Uterus (tissue), 4 donors: ENCODE results near the gene RAPGEF3. TPM values are rescaled to one million over a fixed set of nuclear protein-coding genes. Genes with fewer than 3 reads are reported as not detected.

Source experiments
- DNase-seq, 2 donors: peaks; one replicate each; pipeline ENCODE4 v3.0.0-alpha.2; 2019 to 2020
- H3K27ac ChIP-seq, 2 donors: fragments of 200-600 bp; sonication (generic); 1 replicate in 1 of 2; 2 replicates in 1 of 2; pipeline ENCODE4 v1.5.1; 2016 to 2018
- H3K27me3 ChIP-seq, 2 donors: fragments of 200-600 bp; sonication (generic); one replicate each; pipeline ENCODE4 v1.5.1; 2018 to 2019; ENCODE audit warnings: control low read depth in 1 of 2
- H3K36me3 ChIP-seq, 2 donors: fragments of 200-600 bp; sonication (generic); one replicate each; pipeline ENCODE4 v1.5.1; 2019; ENCODE audit warnings: control low read depth in 1 of 2
- H3K4me1 ChIP-seq, 2 donors: fragments of 200-600 bp; sonication (generic); one replicate each; pipeline ENCODE4 v1.5.1; 2018 to 2019; ENCODE audit warnings: control low read depth in 1 of 2
- H3K4me3 ChIP-seq, 2 donors: fragments of 200-600 bp; sonication (generic); 1 replicate in 1 of 2; 2 replicates in 1 of 2; pipeline ENCODE4 v1.5.1; 2018 to 2019; ENCODE audit warnings: mild to moderate bottlenecking in 1 of 2
- H3K9me3 ChIP-seq, 2 donors: fragments of 200-600 bp; sonication (generic); one replicate each; pipeline ENCODE4 v1.5.1; 2019; ENCODE audit warnings: control low read depth in 1 of 2
- CTCF ChIP-seq, 4 experiments: fragments of 200-600 bp in 2 of 4; fragments of 450-650 bp in 2 of 4; sonication (generic) in 2 of 4; IDR thresholded peaks; one replicate each; pipeline ENCODE4 v1.5.1; 2016 to 2019; ENCODE audit warnings: antibody characterized with exemption in 4 of 4, mild to moderate bottlenecking in 2 of 4, moderate library complexity in 1 of 4
- POLR2A ChIP-seq, 2 donors: fragments of 450-650 bp; IDR thresholded peaks; one replicate each; pipeline ENCODE4 v1.6.1; 2016; ENCODE audit warnings: antibody characterized with exemption in 2 of 2, mild to moderate bottlenecking in 1 of 2, moderate library complexity in 1 of 2
- intact Hi-C: fragments of 100-400 bp; cut with DNase I; formaldehyde crosslinking; loops from one replicate; pipeline ENCODE4 v1.15.1; 2023; ENCODE audit warnings: low total_unique reads
- total RNA-seq, 4 donors: library from RNA; depleted of rRNA in 3 of 4; stranded (reverse); fragments of >200 nt in 3 of 4; gene quantifications; one replicate each; pipeline versions ENCODE4 v1.1.0 to v1.2.4, GENCODE V29; 2014 to 2023
- donor health status: DM: yes; HTN: yes; CAD: no.

The RAPGEF3 gene
- total RNA-seq, 4 donors from 2014 or later = 13.5 to 105 (median 48.7) TPM

GRCh38 chr12:47763481-47764346 is 5.0 kb upstream of the RAPGEF3 start:
- DNase-seq = no peak
- TF ChIP-seq CTCF (IDR thresholded peaks at IDR 0.05) = no peak
- TF ChIP-seq POLR2A (IDR thresholded peaks at IDR 0.05) = no peak
- Histone ChIP-seq H3K27ac (no peak overlapping the region), H3K4me1 (no peaks in the 10 kb centered on the region), H3K36me3 (no peaks in the 10 kb centered on the region), H3K9me3 (no peaks in the 10 kb centered on the region), H3K27me3 (no peaks in the 10 kb centered on the region), H3K4me3 (no peak overlapping the region)
- intact Hi-C loops = no loop called here

- Histone ChIP-seq H3K9me3 (no peaks in the 10 kb centered on the region), H3K27ac (no peak overlapping the region), H3K36me3 (no peaks in the 10 kb centered on the region), H3K4me3 (no peak overlapping the region), H3K4me1 (no peaks in the 10 kb centered on the region), H3K27me3 (no peaks in the 10 kb centered on the region)
- DNase-seq = no peak
- intact Hi-C loops = no loop called here
- TF ChIP-seq CTCF (IDR thresholded peaks at IDR 0.05) (no peak), POLR2A (IDR thresholded peaks at IDR 0.05) (no peak)
Observed at GRCh38 chr12:47762850-47763465, 4.3 kb upstream of the RAPGEF3 start.

- peak overlapping the region; percentile 77 to 86 for H3K27ac ChIP-seq
- H3K36me3 ChIP-seq = no peaks in the 10 kb centered on the region
- DNase-seq = no peak
- H3K4me1 ChIP-seq = no peaks in the 10 kb centered on the region
- H3K9me3 ChIP-seq = no peaks in the 10 kb centered on the region
- TF ChIP-seq POLR2A (IDR thresholded peaks at IDR 0.05) (no peak), CTCF (IDR thresholded peaks at IDR 0.05) (no peak)
- H3K4me3 ChIP-seq = peak overlapping the region; percentile 51 to 60
- intact Hi-C loops = no loop called here
- H3K27me3 ChIP-seq = no peaks in the 10 kb centered on the region
Observed at GRCh38 chr12:47758584-47758833, 171 bp downstream of the RAPGEF3 start.

GRCh38 chr12:47757840-47758583 is 668 bp downstream of the RAPGEF3 start:
- Histone ChIP-seq H3K27me3 (no peaks in the 10 kb centered on the region), H3K9me3 (no peaks in the 10 kb centered on the region), H3K4me3 (peak overlapping the region; percentile 51 to 60), H3K27ac (peak overlapping the region; percentile 77 to 86), H3K36me3 (no peaks in the 10 kb centered on the region), H3K4me1 (peaks cover 0 to 3% of the 10 kb centered on the region in 2 donors)
- intact Hi-C loops = no loop called here
- peak in 1 of 2 donors; percentile 50 for DNase-seq
- TF ChIP-seq CTCF (IDR thresholded peaks at IDR 0.05) = no peak
- no peak for TF ChIP-seq POLR2A (IDR thresholded peaks at IDR 0.05)
